ENCODE data around the gene WDR82. TPM values are rescaled to one million over a fixed set of nuclear protein-coding genes. Genes with fewer than 3 reads are reported as not detected.

WDR82 gene
- total RNA-seq, 1 donor from 2014 or later, result 57.4 TPM

DNA sequence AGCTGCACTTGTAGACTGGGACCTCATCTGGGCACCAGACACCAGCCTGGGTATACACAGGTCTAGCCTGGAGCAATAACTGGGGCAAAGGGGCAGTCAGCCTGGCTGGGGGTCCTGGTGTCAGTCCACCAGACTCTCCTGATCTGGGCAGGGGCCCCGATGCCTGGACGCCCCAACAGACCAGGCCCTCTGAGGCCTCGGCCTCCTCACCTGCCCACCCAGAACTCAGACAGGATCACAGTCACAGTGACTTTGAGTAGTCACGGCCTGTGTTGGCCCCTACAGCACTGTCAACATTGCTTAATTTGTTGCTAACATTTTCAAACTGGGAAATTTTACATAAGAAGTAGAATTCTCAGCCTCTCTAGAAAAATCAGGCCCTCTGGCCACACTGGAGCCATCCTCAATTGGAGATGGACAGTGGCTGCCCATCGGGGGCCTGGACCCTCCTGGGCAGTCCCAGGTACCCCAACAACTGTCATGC lies 45.3 kb downstream of the WDR82 start:
- FAIRE-seq (no peak), DNase-seq (ENCODE audit: low read depth) (no peak)
- H3K27me3 ChIP-seq (ENCODE audit: insufficient read depth, low read length), result no peaks in the 10 kb centered on the region
- H2AFZ ChIP-seq (ENCODE audit: low read depth, low read length), result no peak overlapping the region
- no peak for TF ChIP-seq EZH2 (IDR thresholded peaks at IDR 0.05; ENCODE audit: insufficient read depth, low read length)
- TF ChIP-seq, protein P1, sequence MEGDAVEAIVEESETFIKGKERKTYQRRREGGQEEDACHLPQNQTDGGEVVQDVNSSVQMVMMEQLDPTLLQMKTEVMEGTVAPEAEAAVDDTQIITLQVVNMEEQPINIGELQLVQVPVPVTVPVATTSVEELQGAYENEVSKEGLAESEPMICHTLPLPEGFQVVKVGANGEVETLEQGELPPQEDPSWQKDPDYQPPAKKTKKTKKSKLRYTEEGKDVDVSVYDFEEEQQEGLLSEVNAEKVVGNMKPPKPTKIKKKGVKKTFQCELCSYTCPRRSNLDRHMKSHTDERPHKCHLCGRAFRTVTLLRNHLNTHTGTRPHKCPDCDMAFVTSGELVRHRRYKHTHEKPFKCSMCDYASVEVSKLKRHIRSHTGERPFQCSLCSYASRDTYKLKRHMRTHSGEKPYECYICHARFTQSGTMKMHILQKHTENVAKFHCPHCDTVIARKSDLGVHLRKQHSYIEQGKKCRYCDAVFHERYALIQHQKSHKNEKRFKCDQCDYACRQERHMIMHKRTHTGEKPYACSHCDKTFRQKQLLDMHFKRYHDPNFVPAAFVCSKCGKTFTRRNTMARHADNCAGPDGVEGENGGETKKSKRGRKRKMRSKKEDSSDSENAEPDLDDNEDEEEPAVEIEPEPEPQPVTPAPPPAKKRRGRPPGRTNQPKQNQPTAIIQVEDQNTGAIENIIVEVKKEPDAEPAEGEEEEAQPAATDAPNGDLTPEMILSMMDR (IDR thresholded peaks at IDR 0.05; ENCODE audit: insufficient read depth, low read depth, low read length), result no peak
- peaks cover 13% of the 10 kb centered on the region for H3K4me1 Mint-ChIP-seq (ENCODE audit: low read depth, unreplicated experiment)
- peaks cover 12% of the 10 kb centered on the region for H3K36me3 Mint-ChIP-seq (ENCODE audit: low read depth, unreplicated experiment)
- peaks cover 19% of the 10 kb centered on the region for H3K4me1 ChIP-seq (ENCODE audit: insufficient read depth, low read length)
- no peak overlapping the region for H3K4me3 ChIP-seq (ENCODE audit: insufficient read depth, low read depth, low read length)
- H3K27me3 Mint-ChIP-seq (ENCODE audit: low read depth, unreplicated experiment), result no peaks in the 10 kb centered on the region
- H3K36me3 ChIP-seq (ENCODE audit: insufficient read depth, low read length), result peaks cover 13% of the 10 kb centered on the region
- no peak overlapping the region for H3K4me3 Mint-ChIP-seq (ENCODE audit: unreplicated experiment)
- no peaks in the 10 kb centered on the region for H3K9me3 ChIP-seq (ENCODE audit: insufficient read depth, low read depth, low read length)
- peak overlapping the region; percentile 62 for H3K27ac Mint-ChIP-seq (ENCODE audit: unreplicated experiment)
- no peak overlapping the region for H3K4me2 ChIP-seq (ENCODE audit: low read length)
- no peak overlapping the region for H3K9ac ChIP-seq (ENCODE audit: low read length)
- H3K27ac ChIP-seq (ENCODE audit: low read depth, low read length), result no peak overlapping the region
- H3K9me3 Mint-ChIP-seq (ENCODE audit: unreplicated experiment), result no peaks in the 10 kb centered on the region
- H3K79me2 ChIP-seq (ENCODE audit: insufficient read depth, low read length), result peaks cover 55% of the 10 kb centered on the region
- peaks cover 76% of the 10 kb centered on the region for H4K20me1 ChIP-seq (ENCODE audit: insufficient read depth, low read length)

DNA sequence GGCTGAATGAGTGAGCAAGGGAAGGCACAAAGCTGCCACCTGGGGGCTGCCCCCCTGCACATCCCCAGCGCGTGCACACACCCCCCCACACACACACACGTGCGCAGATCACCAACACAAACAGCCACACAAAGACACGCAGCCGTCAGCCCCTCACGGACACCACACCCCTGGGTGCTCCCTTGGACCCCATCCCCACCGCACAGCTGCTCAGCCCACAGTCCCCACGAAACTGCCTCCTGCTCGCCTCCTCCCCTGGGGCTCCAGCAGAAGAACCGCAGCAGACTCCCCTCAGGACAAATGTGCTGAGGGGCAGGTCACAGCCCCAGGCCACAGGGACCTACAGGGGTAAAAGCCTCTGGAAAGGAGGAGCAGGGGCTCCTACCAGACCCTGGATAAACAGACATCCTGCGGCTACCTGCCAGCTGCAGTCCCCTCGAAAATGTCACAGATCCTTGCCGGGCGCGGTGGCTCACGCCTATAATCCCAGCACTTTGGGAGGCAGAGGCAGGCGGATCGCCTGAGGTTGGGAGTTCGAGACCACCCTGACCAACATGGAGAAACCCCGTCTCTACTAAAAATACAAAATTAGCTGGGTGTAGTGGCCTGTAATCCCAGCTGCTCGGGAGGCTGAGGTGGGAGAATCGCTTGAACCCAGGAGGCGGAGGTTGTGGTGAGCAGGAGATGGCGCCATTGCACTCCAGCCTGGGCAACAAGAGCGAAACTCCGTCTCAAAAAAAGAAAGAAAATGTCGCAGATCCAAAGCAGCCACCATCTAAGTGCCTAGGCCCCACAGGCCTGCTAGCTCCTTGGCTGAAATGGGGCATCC lies 46.0 kb downstream of the WDR82 start:
- TF ChIP-seq EZH2 (IDR thresholded peaks at IDR 0.05; ENCODE audit: insufficient read depth, low read length), result no peak
- TF ChIP-seq, protein P1 (IDR thresholded peaks at IDR 0.05; ENCODE audit: insufficient read depth, low read depth, low read length), result no peak
- peaks cover 12% of the 10 kb centered on the region for H3K4me1 ChIP-seq (ENCODE audit: insufficient read depth, low read length)
- H3K79me2 ChIP-seq (ENCODE audit: insufficient read depth, low read length), result peaks cover 50% of the 10 kb centered on the region
- H3K36me3 Mint-ChIP-seq (ENCODE audit: low read depth, unreplicated experiment), result peaks cover 12% of the 10 kb centered on the region
- no peak for FAIRE-seq
- no peak overlapping the region for H3K27ac ChIP-seq (ENCODE audit: low read depth, low read length)
- H3K27me3 ChIP-seq (ENCODE audit: insufficient read depth, low read length), result no peaks in the 10 kb centered on the region
- no peak overlapping the region for H3K27ac Mint-ChIP-seq (ENCODE audit: unreplicated experiment)
- H3K4me3 Mint-ChIP-seq (ENCODE audit: unreplicated experiment), result no peak overlapping the region
- no peak overlapping the region for H3K4me3 ChIP-seq (ENCODE audit: insufficient read depth, low read depth, low read length)
- H4K20me1 ChIP-seq (ENCODE audit: insufficient read depth, low read length), result peaks cover 78% of the 10 kb centered on the region
- H3K9me3 Mint-ChIP-seq (ENCODE audit: unreplicated experiment), result no peaks in the 10 kb centered on the region
- H3K36me3 ChIP-seq (ENCODE audit: insufficient read depth, low read length), result peaks cover 13% of the 10 kb centered on the region
- H3K4me1 Mint-ChIP-seq (ENCODE audit: low read depth, unreplicated experiment), result peaks cover 13% of the 10 kb centered on the region
- no peak for DNase-seq (ENCODE audit: low read depth)
- H3K9me3 ChIP-seq (ENCODE audit: insufficient read depth, low read depth, low read length), result no peaks in the 10 kb centered on the region
- H2AFZ ChIP-seq (ENCODE audit: low read depth, low read length), result no peak overlapping the region
- H3K9ac ChIP-seq (ENCODE audit: low read length), result no peak overlapping the region
- no peaks in the 10 kb centered on the region for H3K27me3 Mint-ChIP-seq (ENCODE audit: low read depth, unreplicated experiment)
- H3K4me2 ChIP-seq (ENCODE audit: low read length), result no peak overlapping the region
